Measurements from ENCODE around the gene ZNF532.
"Not testable (repeated sequence)": the region's sequence is repeated elsewhere in the genome, so short reads cannot be mapped to it uniquely, and the experiment has no call there.

ZNF532 gene

DNA sequence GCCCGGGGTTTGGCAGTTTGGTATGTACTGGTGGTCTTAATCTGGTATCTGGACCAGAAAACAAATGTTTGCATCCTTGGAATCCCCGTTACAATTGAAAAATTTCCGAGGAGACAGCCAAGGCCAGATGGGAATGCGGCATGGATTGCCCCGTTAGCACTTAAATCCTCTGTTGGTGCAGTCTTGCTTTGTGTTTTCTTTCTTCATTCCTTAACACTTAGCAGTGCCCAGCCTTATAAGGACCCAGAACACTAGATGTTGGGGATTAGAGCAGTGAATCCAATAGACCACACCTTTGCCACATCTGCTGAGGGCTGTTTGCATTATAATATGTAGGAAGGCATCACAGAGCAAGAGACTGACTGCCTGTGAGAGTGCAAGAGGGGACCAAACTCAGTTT lies 12.8 kb upstream of the ZNF532 start:
- ATAC-seq = no peak
- TF ChIP-seq, protein P1, sequence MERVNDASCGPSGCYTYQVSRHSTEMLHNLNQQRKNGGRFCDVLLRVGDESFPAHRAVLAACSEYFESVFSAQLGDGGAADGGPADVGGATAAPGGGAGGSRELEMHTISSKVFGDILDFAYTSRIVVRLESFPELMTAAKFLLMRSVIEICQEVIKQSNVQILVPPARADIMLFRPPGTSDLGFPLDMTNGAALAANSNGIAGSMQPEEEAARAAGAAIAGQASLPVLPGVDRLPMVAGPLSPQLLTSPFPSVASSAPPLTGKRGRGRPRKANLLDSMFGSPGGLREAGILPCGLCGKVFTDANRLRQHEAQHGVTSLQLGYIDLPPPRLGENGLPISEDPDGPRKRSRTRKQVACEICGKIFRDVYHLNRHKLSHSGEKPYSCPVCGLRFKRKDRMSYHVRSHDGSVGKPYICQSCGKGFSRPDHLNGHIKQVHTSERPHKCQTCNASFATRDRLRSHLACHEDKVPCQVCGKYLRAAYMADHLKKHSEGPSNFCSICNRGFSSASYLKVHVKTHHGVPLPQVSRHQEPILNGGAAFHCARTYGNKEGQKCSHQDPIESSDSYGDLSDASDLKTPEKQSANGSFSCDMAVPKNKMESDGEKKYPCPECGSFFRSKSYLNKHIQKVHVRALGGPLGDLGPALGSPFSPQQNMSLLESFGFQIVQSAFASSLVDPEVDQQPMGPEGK (CRISPR knock-in tag; IDR thresholded peaks at IDR 0.05; ENCODE audit: borderline replicate concordance) = no peak
- TF ChIP-seq, protein P2, sequence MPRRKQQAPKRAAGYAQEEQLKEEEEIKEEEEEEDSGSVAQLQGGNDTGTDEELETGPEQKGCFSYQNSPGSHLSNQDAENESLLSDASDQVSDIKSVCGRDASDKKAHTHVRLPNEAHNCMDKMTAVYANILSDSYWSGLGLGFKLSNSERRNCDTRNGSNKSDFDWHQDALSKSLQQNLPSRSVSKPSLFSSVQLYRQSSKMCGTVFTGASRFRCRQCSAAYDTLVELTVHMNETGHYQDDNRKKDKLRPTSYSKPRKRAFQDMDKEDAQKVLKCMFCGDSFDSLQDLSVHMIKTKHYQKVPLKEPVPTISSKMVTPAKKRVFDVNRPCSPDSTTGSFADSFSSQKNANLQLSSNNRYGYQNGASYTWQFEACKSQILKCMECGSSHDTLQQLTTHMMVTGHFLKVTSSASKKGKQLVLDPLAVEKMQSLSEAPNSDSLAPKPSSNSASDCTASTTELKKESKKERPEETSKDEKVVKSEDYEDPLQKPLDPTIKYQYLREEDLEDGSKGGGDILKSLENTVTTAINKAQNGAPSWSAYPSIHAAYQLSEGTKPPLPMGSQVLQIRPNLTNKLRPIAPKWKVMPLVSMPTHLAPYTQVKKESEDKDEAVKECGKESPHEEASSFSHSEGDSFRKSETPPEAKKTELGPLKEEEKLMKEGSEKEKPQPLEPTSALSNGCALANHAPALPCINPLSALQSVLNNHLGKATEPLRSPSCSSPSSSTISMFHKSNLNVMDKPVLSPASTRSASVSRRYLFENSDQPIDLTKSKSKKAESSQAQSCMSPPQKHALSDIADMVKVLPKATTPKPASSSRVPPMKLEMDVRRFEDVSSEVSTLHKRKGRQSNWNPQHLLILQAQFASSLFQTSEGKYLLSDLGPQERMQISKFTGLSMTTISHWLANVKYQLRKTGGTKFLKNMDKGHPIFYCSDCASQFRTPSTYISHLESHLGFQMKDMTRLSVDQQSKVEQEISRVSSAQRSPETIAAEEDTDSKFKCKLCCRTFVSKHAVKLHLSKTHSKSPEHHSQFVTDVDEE (CRISPR knock-in tag; IDR thresholded peaks at IDR 0.05) = no peak

DNA sequence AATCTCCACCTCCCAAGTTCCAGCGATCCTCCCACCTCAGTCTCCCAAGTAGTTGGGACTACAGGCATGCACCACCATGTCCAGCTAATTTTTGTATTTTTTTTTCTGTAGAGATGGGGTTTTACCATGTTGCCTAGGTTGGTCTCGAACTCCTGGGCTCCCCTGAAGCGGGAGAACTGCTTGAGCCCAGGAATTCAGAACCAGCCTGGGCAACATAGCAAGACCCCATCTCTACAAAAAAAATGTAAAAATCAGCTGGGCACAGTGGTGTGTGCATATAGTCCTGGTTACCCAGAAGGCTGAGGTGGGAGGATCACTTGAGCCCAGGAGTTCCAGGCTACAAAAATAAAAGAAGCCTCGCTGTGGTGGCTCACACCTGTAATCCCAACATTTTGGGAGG lies 12.0 kb upstream of the ZNF532 start:
- no peak for ATAC-seq

DNA sequence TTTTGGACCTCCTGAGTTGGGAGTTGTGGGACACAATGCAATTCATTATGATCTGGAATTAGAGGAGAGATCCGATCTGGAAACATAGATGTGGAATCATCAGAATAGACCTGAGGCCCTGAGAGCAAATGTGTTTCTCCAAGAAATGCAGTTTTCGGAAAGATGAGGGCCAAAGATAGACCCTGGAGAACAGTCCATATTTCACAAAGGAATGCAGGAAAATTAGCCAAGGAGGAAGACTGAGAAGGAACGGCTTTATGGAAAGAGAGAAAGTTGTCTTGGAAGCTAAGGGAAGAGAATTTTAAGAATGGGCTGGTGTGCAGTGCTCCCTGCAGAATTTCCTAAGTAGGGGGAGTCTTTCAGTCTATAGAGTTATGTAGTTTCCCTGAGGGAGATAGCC lies 11.1 kb upstream of the ZNF532 start:
- TF ChIP-seq, protein P1 (CRISPR knock-in tag; IDR thresholded peaks at IDR 0.05; ENCODE audit: borderline replicate concordance) = no peak
- TF ChIP-seq CSDC2 (CRISPR knock-in tag; IDR thresholded peaks at IDR 0.05) = no peak
- no peak for TF ChIP-seq ZFP30 (CRISPR knock-in tag; IDR thresholded peaks at IDR 0.05)
- TF ChIP-seq RARB (CRISPR knock-in tag; IDR thresholded peaks at IDR 0.05) = no peak
- ATAC-seq = no peak

More for the DNA sequence above, 12.0 kb upstream of the ZNF532 start:
- no peak for TF ChIP-seq RARB (CRISPR knock-in tag; IDR thresholded peaks at IDR 0.05)
- no peak for TF ChIP-seq ARNTL (CRISPR knock-in tag; IDR thresholded peaks at IDR 0.05; ENCODE audit: borderline replicate concordance, low read depth)
- TF ChIP-seq SNAI2 (CRISPR knock-in tag; IDR thresholded peaks at IDR 0.05) = no peak
- TF ChIP-seq TOX (CRISPR knock-in tag; IDR thresholded peaks at IDR 0.05; ENCODE audit: borderline replicate concordance) = no peak
- TF ChIP-seq PPARA (CRISPR knock-in tag; IDR thresholded peaks at IDR 0.05; ENCODE audit: borderline replicate concordance) = no peak
- no peak for TF ChIP-seq ISL1 (CRISPR knock-in tag; IDR thresholded peaks at IDR 0.05)
- TF ChIP-seq BACH2 (CRISPR knock-in tag; IDR thresholded peaks at IDR 0.05; ENCODE audit: borderline replicate concordance) = no peak
- no peak for TF ChIP-seq ZFP30 (CRISPR knock-in tag; IDR thresholded peaks at IDR 0.05)
- TF ChIP-seq, protein P1 (CRISPR knock-in tag; IDR thresholded peaks at IDR 0.05; ENCODE audit: borderline replicate concordance) = no peak
- TF ChIP-seq, protein P3, sequence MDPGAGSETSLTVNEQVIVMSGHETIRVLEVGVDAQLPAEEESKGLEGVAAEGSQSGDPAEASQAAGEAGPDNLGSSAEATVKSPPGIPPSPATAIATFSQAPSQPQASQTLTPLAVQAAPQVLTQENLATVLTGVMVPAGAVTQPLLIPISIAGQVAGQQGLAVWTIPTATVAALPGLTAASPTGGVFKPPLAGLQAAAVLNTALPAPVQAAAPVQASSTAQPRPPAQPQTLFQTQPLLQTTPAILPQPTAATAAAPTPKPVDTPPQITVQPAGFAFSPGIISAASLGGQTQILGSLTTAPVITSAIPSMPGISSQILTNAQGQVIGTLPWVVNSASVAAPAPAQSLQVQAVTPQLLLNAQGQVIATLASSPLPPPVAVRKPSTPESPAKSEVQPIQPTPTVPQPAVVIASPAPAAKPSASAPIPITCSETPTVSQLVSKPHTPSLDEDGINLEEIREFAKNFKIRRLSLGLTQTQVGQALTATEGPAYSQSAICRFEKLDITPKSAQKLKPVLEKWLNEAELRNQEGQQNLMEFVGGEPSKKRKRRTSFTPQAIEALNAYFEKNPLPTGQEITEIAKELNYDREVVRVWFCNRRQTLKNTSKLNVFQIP (CRISPR knock-in tag; IDR thresholded peaks at IDR 0.05; ENCODE audit: borderline replicate concordance, low read depth) = no peak
- TF ChIP-seq, protein P4, sequence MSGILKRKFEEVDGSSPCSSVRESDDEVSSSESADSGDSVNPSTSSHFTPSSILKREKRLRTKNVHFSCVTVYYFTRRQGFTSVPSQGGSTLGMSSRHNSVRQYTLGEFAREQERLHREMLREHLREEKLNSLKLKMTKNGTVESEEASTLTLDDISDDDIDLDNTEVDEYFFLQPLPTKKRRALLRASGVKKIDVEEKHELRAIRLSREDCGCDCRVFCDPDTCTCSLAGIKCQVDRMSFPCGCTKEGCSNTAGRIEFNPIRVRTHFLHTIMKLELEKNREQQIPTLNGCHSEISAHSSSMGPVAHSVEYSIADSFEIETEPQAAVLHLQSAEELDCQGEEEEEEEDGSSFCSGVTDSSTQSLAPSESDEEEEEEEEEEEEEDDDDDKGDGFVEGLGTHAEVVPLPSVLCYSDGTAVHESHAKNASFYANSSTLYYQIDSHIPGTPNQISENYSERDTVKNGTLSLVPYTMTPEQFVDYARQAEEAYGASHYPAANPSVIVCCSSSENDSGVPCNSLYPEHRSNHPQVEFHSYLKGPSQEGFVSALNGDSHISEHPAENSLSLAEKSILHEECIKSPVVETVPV (CRISPR knock-in tag; IDR thresholded peaks at IDR 0.05) = no peak
- no peak for TF ChIP-seq ZNF8 (CRISPR knock-in tag; IDR thresholded peaks at IDR 0.05)
- TF ChIP-seq ZC3H10 (CRISPR knock-in tag; IDR thresholded peaks at IDR 0.05) = no peak
- no peak for TF ChIP-seq CSDC2 (CRISPR knock-in tag; IDR thresholded peaks at IDR 0.05)

DNA sequence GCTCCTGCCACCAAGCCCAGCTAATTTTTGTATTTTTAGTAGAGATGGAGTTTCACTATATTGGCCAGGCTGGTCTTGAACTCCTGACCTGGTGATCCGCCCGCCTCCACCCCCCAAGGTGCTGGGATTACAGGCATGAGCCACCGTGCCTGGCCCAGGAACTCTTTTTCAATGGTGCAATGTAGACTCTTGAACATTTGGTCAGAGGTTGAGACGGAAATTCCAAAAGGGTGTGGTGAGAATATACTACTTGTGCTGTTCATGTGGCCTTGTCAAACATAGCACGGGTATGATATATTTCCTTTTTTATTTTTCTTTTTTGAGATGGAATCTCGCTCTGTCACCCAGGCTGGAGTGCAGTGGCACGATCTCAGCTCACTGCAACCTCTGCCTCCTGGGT lies 9.2 kb upstream of the ZNF532 start:
- ATAC-seq = not testable (repeated sequence)

All from SK-N-SH treated with all-trans-retinoic acid at 6 μM for 48 hours (cell line).